C4-2B (cell line): ENCODE measurements around the gene PEA15.

ENCODE experiments used
- CTCF ChIP-seq: fragments of 450-650 bp; conservative IDR thresholded peaks from 2 replicates; pipeline ENCODE4 v1.5.1; 2017; ENCODE audit warnings: mild to moderate bottlenecking
- ZFX ChIP-seq: fragments of 450-650 bp; IDR thresholded peaks from 2 replicates; pipeline ENCODE4 v1.6.1; 2017

GRCh38 chr1:160204526-160205241 lies 500 bp upstream of the PEA15 start:
- TF ChIP-seq CTCF (no peak), ZFX (no peak)
